Astrocyte of the spinal cord (primary cell): ENCODE measurements around the gene F2RL2.

Experiments used
- DNase-seq: peaks from one replicate; pipeline ENCODE4 v3.0.0; 2011; ENCODE audit warnings: low read depth, low spot score
- H3K4me3 ChIP-seq: 2 replicates; pipeline ENCODE4 v1.5.1; 2011; ENCODE audit warnings: low read depth, mild to moderate bottlenecking, low read length, moderate library complexity
- CTCF ChIP-seq: IDR thresholded peaks from 2 replicates; pipeline ENCODE4 v1.5.1; 2012; ENCODE audit warnings: low read depth, mild to moderate bottlenecking, low read length, inconsistent platforms
- in situ Hi-C: cut with HindIII; loops from 2 replicates; pipeline ENCODE4 v1.10.0; 2017; ENCODE audit warnings: low sequenced_read_pairs

Gene F2RL2

GRCh38 chr5:76583163-76584047, 39.8 kb downstream of the F2RL2 start:
- DNase-seq = peak; percentile 39
- TF ChIP-seq CTCF = peak; percentile 56
- H3K4me3 ChIP-seq = no peak overlapping the region
- in situ Hi-C loops = no loop called here

GRCh38 chr5:76582230-76583162, 40.7 kb downstream of the F2RL2 start:
- H3K4me3 ChIP-seq = no peak overlapping the region
- no peak for TF ChIP-seq CTCF
- DNase-seq = peak; percentile 48
- in situ Hi-C loops = no loop called here

- no peak overlapping the region for H3K4me3 ChIP-seq
- in situ Hi-C loops = no loop called here
- no peak for TF ChIP-seq CTCF
- no peak for DNase-seq
Observed at GRCh38 chr5:76580981-76581380, 42.2 kb downstream of the F2RL2 start.

- H3K4me3 ChIP-seq = no peak overlapping the region
- no peak for DNase-seq
- in situ Hi-C loops = no loop called here
- TF ChIP-seq CTCF = no peak
Observed at GRCh38 chr5:76579166-76579937, 43.9 kb downstream of the F2RL2 start.

GRCh38 chr5:76576996-76577395, 46.2 kb downstream of the F2RL2 start:
- DNase-seq = no peak
- H3K4me3 ChIP-seq = no peak overlapping the region
- in situ Hi-C loops = no loop called here
- no peak for TF ChIP-seq CTCF

GRCh38 chr5:76576450-76576849, 46.8 kb downstream of the F2RL2 start:
- in situ Hi-C loops = no loop called here
- no peak for DNase-seq
- no peak for TF ChIP-seq CTCF
- no peak overlapping the region for H3K4me3 ChIP-seq
